H1 (cell line): ENCODE data around the gene TMA7.

Experiments used
- CTCF ChIP-seq, 3 experiments: IDR thresholded peaks; 1 replicate in 2 of 3; 2 replicates in 1 of 3; pipeline versions ENCODE4 v1.5.1 to v1.6.1; 2011; ENCODE audit warnings: low read length in 3 of 3, mild to moderate bottlenecking in 3 of 3, inconsistent platforms in 2 of 3, low read depth in 1 of 3, moderate library complexity in 1 of 3; ENCODE audit not compliant: insufficient read depth in 1 of 3; ENCODE audit errors: control extremely low read depth in 1 of 3
- EGR1 ChIP-seq: IDR thresholded peaks from 2 replicates; pipeline ENCODE4 v1.6.1; 2011; ENCODE audit warnings: low read depth, low read length, borderline replicate concordance
- EP300 ChIP-seq, 2 experiments: IDR thresholded peaks; 1 replicate in 1 of 2; 2 replicates in 1 of 2; pipeline ENCODE4 v1.6.1; 2011 to 2012; ENCODE audit warnings: low read depth in 2 of 2, low read length in 2 of 2, mild to moderate bottlenecking in 2 of 2, borderline replicate concordance in 1 of 2, inconsistent platforms in 1 of 2, moderate library complexity in 1 of 2
- EZH2 ChIP-seq: fragments of 200-600 bp; sonication (generic); IDR thresholded peaks from 2 replicates; pipeline ENCODE4 v1.7.1; 2012; ENCODE audit warnings: low read depth, mild to moderate bottlenecking, moderate library complexity, low read length, inconsistent platforms; ENCODE audit not compliant: severe bottlenecking
- FOSL1 ChIP-seq: IDR thresholded peaks from 2 replicates; pipeline ENCODE4 v1.6.1; 2011; ENCODE audit warnings: mild to moderate bottlenecking, low read depth, low read length, moderate library complexity; ENCODE audit not compliant: insufficient read depth
- GABPA ChIP-seq: IDR thresholded peaks from 2 replicates; pipeline ENCODE4 v1.6.1; 2011; ENCODE audit warnings: mild to moderate bottlenecking, low read length, moderate library complexity, borderline replicate concordance; ENCODE audit not compliant: insufficient read depth
- MAX ChIP-seq: IDR thresholded peaks from 2 replicates; pipeline ENCODE4 v1.6.1; 2012; ENCODE audit warnings: inconsistent platforms
- NRF1 ChIP-seq: IDR thresholded peaks from 2 replicates; pipeline ENCODE4 v1.6.1; 2011; ENCODE audit warnings: mild to moderate bottlenecking, low read depth, low read length, improper control_type of control experiment
- POLR2A ChIP-seq, 2 experiments: IDR thresholded peaks; 1 replicate in 1 of 2; 2 replicates in 1 of 2; pipeline ENCODE4 v1.6.1; 2011; ENCODE audit warnings: low read depth in 2 of 2, low read length in 2 of 2, mild to moderate bottlenecking in 2 of 2; ENCODE audit errors: control extremely low read depth in 1 of 2
- POLR2AphosphoS5 ChIP-seq: IDR thresholded peaks from 2 replicates; pipeline ENCODE4 v1.6.1; 2011; ENCODE audit warnings: low read depth, low read length
- RAD21 ChIP-seq, 2 experiments: IDR thresholded peaks in 1 of 2; conservative IDR thresholded peaks in 1 of 2; 2 replicates each; pipeline ENCODE4 v1.6.1; 2011; ENCODE audit warnings: low read depth in 2 of 2, low read length in 2 of 2, improper control_type of control experiment in 1 of 2, inconsistent platforms in 1 of 2, mild to moderate bottlenecking in 1 of 2, moderate library complexity in 1 of 2
- RXRA ChIP-seq: IDR thresholded peaks from 2 replicates; pipeline ENCODE4 v1.6.1; 2011; ENCODE audit warnings: low read depth, mild to moderate bottlenecking, low read length, moderate library complexity; ENCODE audit not compliant: insufficient read depth
- SIN3A ChIP-seq, 2 experiments: IDR thresholded peaks in 1 of 2; conservative IDR thresholded peaks in 1 of 2; 2 replicates each; pipeline ENCODE4 v1.6.1; 2011 to 2012; ENCODE audit warnings: low read length in 2 of 2, improper control_type of control experiment in 1 of 2, low read depth in 1 of 2, mild to moderate bottlenecking in 1 of 2
- ZNF274 ChIP-seq: IDR thresholded peaks from 2 replicates; pipeline ENCODE4 v1.7.0; 2012; ENCODE audit warnings: low read length, borderline replicate concordance; ENCODE audit errors: extremely low read depth

- TF ChIP-seq RAD21 (IDR thresholded peaks at IDR 0.05 in 1 of 2, conservative IDR thresholded peaks at IDR 0.05 in 1 of 2; ENCODE audit: low read depth in 2 of 2, low read length in 2 of 2) (no peak), EGR1 (no peak), NRF1 (no peak), CTCF (IDR thresholded peaks at IDR 0.05; ENCODE audit: control extremely low read depth in 1 of 3, insufficient read depth in 1 of 3, low read depth in 1 of 3, low read length in 3 of 3) (no peak), MAX (no peak), GABPA (no peak), FOSL1 (no peak), POLR2AphosphoS5 (no peak), EP300 (IDR thresholded peaks at IDR 0.05; ENCODE audit: borderline replicate concordance in 1 of 2, low read depth in 2 of 2, low read length in 2 of 2) (no peak), SIN3A (conservative IDR thresholded peaks at IDR 0.05 in 1 of 2, IDR thresholded peaks at IDR 0.05 in 1 of 2; ENCODE audit: low read depth in 1 of 2, low read length in 2 of 2) (no peak), ZNF274 (no peak), POLR2A (IDR thresholded peaks at IDR 0.05; ENCODE audit: control extremely low read depth in 1 of 2, low read depth in 2 of 2, low read length in 2 of 2) (no peak), EZH2 (no peak), RXRA (no peak)
Observed at GRCh38 chr3:48435223-48435595, 4.8 kb upstream of the TMA7 start.
